ENCODE data around the gene IFNAR1. TPM values are rescaled to one million over a fixed set of nuclear protein-coding genes. Genes with fewer than 3 reads are reported as not detected.

Gene IFNAR1
- total and polyA plus RNA-seq, 2 of the 8 experiments (the other 6 are each of a cell fraction or from before 2014, with no cell fraction given), result 3.1 to 17.1 TPM

- TF ChIP-seq USF2 (IDR thresholded peaks at IDR 0.05; ENCODE audit: low read length) (no peak), EZH2 (IDR thresholded peaks at IDR 0.05; ENCODE audit: low read depth, low read length, severe bottlenecking) (no peak), TAF1 (IDR thresholded peaks at IDR 0.05; ENCODE audit: low read depth, low read length) (peak; percentile 39; the same call in 1 of the 2 replicates), BCL11A (IDR thresholded peaks at IDR 0.05; ENCODE audit: low read depth in 2 of 2, low read length in 2 of 2) (no peak), SRF (IDR thresholded peaks at IDR 0.05; ENCODE audit: low read depth, low read length) (no peak), HDAC2 (IDR thresholded peaks at IDR 0.05; ENCODE audit: borderline replicate concordance in 1 of 2, low read depth in 2 of 2, low read length in 2 of 2) (no peak), RAD21 (IDR thresholded peaks at IDR 0.05 in 1 of 2, conservative IDR thresholded peaks at IDR 0.05 in 1 of 2; ENCODE audit: low read depth in 2 of 2, low read length in 2 of 2) (no peak), RNF2 (IDR thresholded peaks at IDR 0.05; ENCODE audit: borderline replicate concordance, low read depth, low read length, missing control alignments, poor library complexity, severe bottlenecking) (no peak), CTCF (IDR thresholded peaks at IDR 0.05; ENCODE audit: control extremely low read depth in 1 of 3, insufficient read depth in 1 of 3, low read depth in 1 of 3, low read length in 3 of 3) (no peak)
Measured at GRCh38 chr21:33402001-33402979, 77.5 kb downstream of the IFNAR1 start (continued).
